HG03135 (cell line): ENCODE measurements around the gene SMIM8.
"Not testable (repeated sequence)": the region's sequence is repeated elsewhere in the genome, so short reads cannot be mapped to it uniquely, and the experiment has no call there.

ENCODE experiments used
- ATAC-seq: cut with Tn5 transposase; IDR thresholded peaks from one replicate; pipeline ENCODE4 v1.9.1; 2021; ENCODE audit warnings: mild to moderate bottlenecking, moderate library complexity; ENCODE audit not compliant: unreplicated experiment

The SMIM8 gene

GRCh38 chr6:87322304-87323212, at the start of gene SMIM8:
Gene SMIM8, plus strand, starts transcription at chr6:87322588. Its CDS starts 14,444 bp downstream, at chr6:87337032.
- peak; percentile 100 for ATAC-seq

GRCh38 chr6:87274660-87275274, 47.6 kb upstream of the SMIM8 start:
- ATAC-seq = no peak

- no peak for ATAC-seq
Observed at GRCh38 chr6:87276624-87277023, 45.8 kb upstream of the SMIM8 start.

- no peak for ATAC-seq
Observed at GRCh38 chr6:87277123-87277522, 45.3 kb upstream of the SMIM8 start.

GRCh38 chr6:87279196-87279595, 43.2 kb upstream of the SMIM8 start:
- no peak for ATAC-seq

GRCh38 chr6:87281426-87281825, 41.0 kb upstream of the SMIM8 start:
- no peak for ATAC-seq

- ATAC-seq = no peak
Observed at GRCh38 chr6:87282743-87283142, 39.6 kb upstream of the SMIM8 start.

- no peak for ATAC-seq
Observed at GRCh38 chr6:87283461-87283860, 38.9 kb upstream of the SMIM8 start.

GRCh38 chr6:87287251-87287650, 35.1 kb upstream of the SMIM8 start:
- no peak for ATAC-seq

- ATAC-seq = no peak
Observed at GRCh38 chr6:87289571-87289970, 32.8 kb upstream of the SMIM8 start.

GRCh38 chr6:87291883-87292282, 30.5 kb upstream of the SMIM8 start:
- ATAC-seq = no peak

- ATAC-seq = no peak
Observed at GRCh38 chr6:87293526-87293925, 28.9 kb upstream of the SMIM8 start.

GRCh38 chr6:87297119-87297518, 25.3 kb upstream of the SMIM8 start:
- no peak for ATAC-seq

- not testable (repeated sequence) for ATAC-seq
Observed at GRCh38 chr6:87301277-87301676, 21.1 kb upstream of the SMIM8 start.

- no peak for ATAC-seq
Observed at GRCh38 chr6:87308970-87309369, 13.4 kb upstream of the SMIM8 start.

GRCh38 chr6:87312860-87313259, 9.5 kb upstream of the SMIM8 start:
- ATAC-seq = no peak

GRCh38 chr6:87315071-87315470, 7.3 kb upstream of the SMIM8 start:
- no peak for ATAC-seq

GRCh38 chr6:87319271-87319987, 3.0 kb upstream of the SMIM8 start:
- no peak for ATAC-seq

- ATAC-seq = not testable (repeated sequence)
Observed at GRCh38 chr6:87323880-87324279, 1.5 kb downstream of the SMIM8 start.

GRCh38 chr6:87330961-87331360, 8.6 kb downstream of the SMIM8 start:
- no peak for ATAC-seq

GRCh38 chr6:87333033-87333432, 10.6 kb downstream of the SMIM8 start:
- ATAC-seq = no peak
